K562 (cell line): Measurements from ENCODE around the gene CYP11A1. TPM values are rescaled to one million over a fixed set of nuclear protein-coding genes. Genes with fewer than 3 reads are reported as not detected.

ENCODE experiments used
- ATAC-seq: fragments of 200-7000 bp; cut with Tn5 transposase; 3 replicates; pipeline ENCODE4 v1.9.1; 2020; ENCODE audit warnings: moderate library complexity
- BruUV-seq: library from RNA; stranded (reverse); fragments of 400-500 nt; replicated peaks from 2 replicates; lab custom pipeline; 2021; lab: Mats Ljungman, UMichigan
- CTCF ChIA-PET: fragments of 300-600 bp; formaldehyde crosslinking; extraction: SDS; loops from one replicate; lab custom pipeline; 2021; ENCODE audit warnings: low intra/inter-chr PET ratio; lab: Yijun Ruan, JAX
- POLR2A ChIA-PET: fragments of 300-600, 350-650 bp; sonication (Branson Sonifier 250); formaldehyde crosslinking; extraction: SDS; loops from one replicate; lab custom pipeline; 2021; ENCODE audit warnings: antibody characterized with exemption, inconsistent platforms; lab: Yijun Ruan, JAX
- DNase-seq, 4 experiments: peaks; one replicate each; pipeline versions ENCODE4 v3.0.0 to v3.0.0-alpha.2; 2011 to 2018; ENCODE audit warnings: low spot score in 3 of 4, mixed read lengths in 3 of 4; ENCODE audit errors: extremely low read depth in 1 of 4
- FAIRE-seq: peaks from 2 replicates; lab custom pipeline; 2011; peaks lifted over from hg19 to GRCh38; lab: Jason Lieb, UNC
- H2AFZ ChIP-seq: 2 replicates; pipeline ENCODE4 v1.6.0; 2011; ENCODE audit warnings: low read depth, low read length, control low read depth, inconsistent platforms
- H3K27ac ChIP-seq: fragments of 200-600 bp; 3 replicates; pipeline ENCODE4 v1.8.0; 2011; ENCODE audit warnings: low read depth, mild to moderate bottlenecking, control low read depth, inconsistent platforms, low read length, moderate library complexity, mixed read lengths; ENCODE audit errors: extremely low read depth
- H3K27me3 ChIP-seq, 2 experiments: fragments of 300-600 bp in 1 of 2; 2 replicates in 1 of 2; 3 replicates in 1 of 2; pipeline versions ENCODE4 v1.6.0 to v1.8.0; 2011; ENCODE audit warnings: inconsistent platforms in 2 of 2, low read length in 2 of 2, mild to moderate bottlenecking in 1 of 2, mixed read lengths in 1 of 2, moderate library complexity in 1 of 2; ENCODE audit not compliant: control insufficient read depth in 2 of 2, insufficient read depth in 2 of 2
- H3K36me3 ChIP-seq: fragments of 300-600 bp; 3 replicates; pipeline ENCODE4 v1.8.0; 2011; ENCODE audit warnings: mild to moderate bottlenecking, low read length, inconsistent platforms; ENCODE audit not compliant: control insufficient read depth, insufficient read depth
- H3K4me1 ChIP-seq, 2 experiments: fragments of 200-600 bp in 1 of 2; replicated peaks in 1 of 2; 2 replicates in 1 of 2; 3 replicates in 1 of 2; pipeline versions ENCODE4 v1.5.1 to v1.8.0; 2011; ENCODE audit warnings: inconsistent platforms in 2 of 2, low read length in 2 of 2, mild to moderate bottlenecking in 1 of 2, mixed read lengths in 1 of 2, moderate library complexity in 1 of 2; ENCODE audit not compliant: control insufficient read depth in 2 of 2, insufficient read depth in 2 of 2
- H3K4me2 ChIP-seq: 2 replicates; pipeline ENCODE4 v1.6.1; 2011; ENCODE audit warnings: low read length, control low read depth, inconsistent platforms, mixed read lengths; ENCODE audit not compliant: insufficient read depth
- H3K4me3 ChIP-seq: fragments of 200-600 bp; sonication (generic), shearing (Covaris generic); 2 replicates; pipeline ENCODE4 v1.5.1; 2016; ENCODE audit warnings: control low read depth, inconsistent platforms
- H3K79me2 ChIP-seq: fragments of 200-600 bp; 3 replicates; pipeline ENCODE4 v1.8.0; 2011; ENCODE audit warnings: low read length, inconsistent platforms; ENCODE audit not compliant: control insufficient read depth, insufficient read depth
- H3K9ac ChIP-seq, 2 experiments: 2 replicates each; pipeline versions ENCODE4 v1.6.0 to v1.6.1; 2011; ENCODE audit warnings: low read depth in 2 of 2, low read length in 2 of 2, control low read depth in 1 of 2, inconsistent platforms in 1 of 2, mild to moderate bottlenecking in 1 of 2, mixed read lengths in 1 of 2; ENCODE audit not compliant: insufficient read depth in 1 of 2
- H3K9me1 ChIP-seq: one replicate; pipeline ENCODE4 v1.6.0; 2011; ENCODE audit warnings: inconsistent platforms, mild to moderate bottlenecking, low read length, moderate library complexity; ENCODE audit not compliant: control insufficient read depth, insufficient read depth
- H3K9me3 ChIP-seq: replicated peaks from 2 replicates; pipeline ENCODE4 v1.5.1; 2011; ENCODE audit warnings: low read depth, low read length, inconsistent platforms; ENCODE audit not compliant: control insufficient read depth, insufficient read depth
- H4K20me1 ChIP-seq: replicated peaks from 2 replicates; pipeline ENCODE4 v1.6.1; 2011; ENCODE audit warnings: low read length, inconsistent platforms, mixed read lengths; ENCODE audit not compliant: control insufficient read depth, insufficient read depth
- HEY1 ChIP-seq: fragments of 250-450 bp; sonication (Bioruptor Pico); IDR thresholded peaks from 2 replicates; pipeline ENCODE4 v1.5.0; 2020; ENCODE audit warnings: mild to moderate bottlenecking, moderate library complexity, borderline replicate concordance
- HMG20A ChIP-seq: fragments of 450-650 bp; formaldehyde crosslinking; conservative IDR thresholded peaks from 2 replicates; pipeline ENCODE4 v1.4.0; 2020; ENCODE audit warnings: mild to moderate bottlenecking, mixed read lengths
- HMG20B ChIP-seq: fragments of 250-450 bp; sonication (Bioruptor Pico); IDR thresholded peaks from 2 replicates; pipeline ENCODE4 v1.5.0; 2021; ENCODE audit warnings: mild to moderate bottlenecking
- NR2F6 ChIP-seq: fragments of 450-650 bp; formaldehyde crosslinking; IDR thresholded peaks from 2 replicates; pipeline ENCODE4 v1.4.0; 2020; ENCODE audit warnings: mild to moderate bottlenecking
- RBM39 ChIP-seq: fragments of 200-400 bp; formaldehyde crosslinking; optimal IDR thresholded peaks from 2 replicates; pipeline ENCODE3; 2018; ENCODE audit warnings: low read depth, low read length
- SMAD4 ChIP-seq: fragments of 250-450 bp; sonication (Bioruptor Pico); conservative IDR thresholded peaks from 2 replicates; pipeline ENCODE4 v1.8.0; 2021; ENCODE audit warnings: inconsistent platforms, mild to moderate bottlenecking, moderate library complexity
- SMARCA5 ChIP-seq: fragments of 450-650 bp; IDR thresholded peaks from 2 replicates; pipeline ENCODE4 v1.6.1; 2016
- ZEB2 ChIP-seq: fragments of 450-650 bp; IDR thresholded peaks from 2 replicates; pipeline ENCODE4 v1.6.1; 2016
- ZNF124 ChIP-seq: sonication (generic); formaldehyde crosslinking; IDR thresholded peaks from 2 replicates; pipeline ENCODE4 v1.8.1; 2022; ENCODE audit warnings: missing genetic modification reagents
- ZNF282 ChIP-seq: sonication (generic); formaldehyde crosslinking; IDR thresholded peaks from 2 replicates; pipeline ENCODE4 v1.8.1; 2023; ENCODE audit warnings: missing genetic modification reagents
- ZNF57 ChIP-seq: fragments of 450-650 bp; formaldehyde crosslinking; IDR thresholded peaks from 2 replicates; pipeline ENCODE4 v1.4.0; 2020; ENCODE audit warnings: mild to moderate bottlenecking, moderate library complexity
- WGBS: fragments of 100-300 bp; shearing (Covaris generic); methylation state at CpG from one replicate; pipeline ENCODE4 v1.1.6; 2016; ENCODE audit warnings: low coverage, mixed read lengths; ENCODE audit not compliant: insufficient coverage; ENCODE audit errors: missing lambda C conversion rate; 5-methylcytosine and 5-hydroxymethylcytosine counted together
- in situ Hi-C: fragments of 300-500 bp; cut with MboI; formaldehyde crosslinking; loops from 4 replicates; pipeline ENCODE4 v1.15.0; 2018; ENCODE audit warnings: inconsistent platforms, mixed read lengths
- intact Hi-C: fragments of 100-400 bp; cut with micrococcal nuclease; formaldehyde crosslinking; loops from 2 replicates; pipeline ENCODE4 v1.14.2; 2022
- polyA plus RNA-seq, 8 experiments: library from polyadenylated mRNA; depleted of rRNA in 4 of 8; stranded (reverse) in 5 of 8; unstranded in 3 of 8; fragments of >200 nt; fragmentation: Nextera tagmentation in 2 of 8; fragmentation: Illumina TruSeq in 1 of 8; extraction: Ambion mirVana in 2 of 8; extraction: Trizol in 1 of 8; gene quantifications; 2 replicates each; pipeline versions ENCODE4 v1.2.1 to v1.2.3, GENCODE V29; 2011 to 2014; ENCODE audit warnings: inconsistent platforms in 1 of 8, missing spikeins in 1 of 8
- total RNA-seq, 7 experiments: library from RNA; depleted of rRNA in 6 of 7; stranded (reverse); fragments of >200 nt in 6 of 7; fragmentation: Illumina TruSeq in 2 of 7; extraction: Trizol in 2 of 7; gene quantifications; 2 replicates each; pipeline versions ENCODE4 v1.2.1 to v1.2.3, GENCODE V29; 2011 to 2021; ENCODE audit warnings: low replicate concordance in 1 of 7
- TF ChIP-seq, protein P1 (sequence below): IDR thresholded peaks from 2 replicates; pipeline ENCODE4 v1.6.1; 2011; ENCODE audit not compliant: insufficient read length; ENCODE audit errors: extremely low read depth
- TF ChIP-seq, protein P2 (sequence below): fragments of 250-450 bp; sonication (Bioruptor Pico); IDR thresholded peaks from 2 replicates; pipeline ENCODE4 v1.4.0; 2020
- TF ChIP-seq, protein P3 (sequence below): fragments of 450-650 bp; formaldehyde crosslinking; IDR thresholded peaks from 2 replicates; pipeline ENCODE4 v1.4.0; 2022; ENCODE audit warnings: missing genetic modification characterization

The CYP11A1 gene
- total and polyA plus RNA-seq, 9 of the 15 experiments (the other 6 are each of a cell fraction or from before 2014, with no cell fraction given) = 0.06 to 0.24 (median 0.10) TPM; not detected in 4

DNA sequence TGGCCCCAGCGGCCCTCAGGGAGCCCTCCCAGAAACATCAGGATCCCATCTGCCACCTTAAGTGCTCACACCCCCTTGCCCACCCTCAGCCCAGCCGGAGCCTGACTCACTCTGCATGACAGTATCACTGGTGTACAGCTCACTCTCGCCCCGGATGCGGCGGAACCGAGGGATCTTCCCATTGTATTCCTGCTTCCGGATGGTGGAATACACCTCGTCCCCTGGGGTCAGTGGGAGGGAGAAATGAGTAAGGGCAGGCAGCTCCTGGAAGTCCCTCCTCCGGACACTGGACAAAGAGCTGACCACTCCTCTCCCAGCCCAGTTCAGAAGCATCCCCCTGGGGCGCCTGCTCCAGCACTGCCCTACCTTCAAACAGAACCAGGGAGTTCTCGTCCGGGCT is 49.8 kb upstream of the CYP11A1 start:
- DNase-seq (no peak), ATAC-seq (no peak), FAIRE-seq (no peak)
- Histone ChIP-seq H3K4me1 (peaks cover 16 to 43% of the 10 kb centered on the region in 2 experiments; a peak in 4 of 5 replicates), H3K36me3 (peaks cover 63% of the 10 kb centered on the region; the same call in 2 of the 3 replicates), H2AFZ (no peak overlapping the region), H3K9ac (no peak overlapping the region; a peak in 1 of 4 replicates), H3K4me3 (no peak overlapping the region), H4K20me1 (peaks cover 13% of the 10 kb centered on the region), H3K9me1 (peaks cover 6% of the 10 kb centered on the region), H3K27me3 (no peaks in the 10 kb centered on the region), H3K4me2 (no peak overlapping the region), H3K9me3 (no peaks in the 10 kb centered on the region), H3K27ac (no peak overlapping the region), H3K79me2 (peaks cover 38% of the 10 kb centered on the region)
- CTCF ChIA-PET = no interaction called here
- POLR2A ChIA-PET = interaction anchor here (1.4 kb wide), 1 partner anchor 8 kb away, joined by 4 read pairs; no protein-coding TSS in a partner anchor
- in situ Hi-C loops = no loop called here
- intact Hi-C loops = no loop called here
- WGBS = 81% methylated on average over 12 of the region's 13 CpGs
- no TSS peak for BruUV-seq
- TF ChIP-seq ZNF124 (CRISPR knock-in tag) (no peak), HMG20A (CRISPR knock-in tag) (no peak), HEY1 (no peak), RBM39 (no peak), NR2F6 (CRISPR knock-in tag) (no peak), ZNF57 (CRISPR knock-in tag) (no peak), SMAD4 (CRISPR knock-in tag) (no peak), ZEB2 (no peak), SMARCA5 (no peak), HMG20B (CRISPR knock-in tag) (no peak), ZNF282 (CRISPR knock-in tag) (no peak)
- TF ChIP-seq, protein P1, sequence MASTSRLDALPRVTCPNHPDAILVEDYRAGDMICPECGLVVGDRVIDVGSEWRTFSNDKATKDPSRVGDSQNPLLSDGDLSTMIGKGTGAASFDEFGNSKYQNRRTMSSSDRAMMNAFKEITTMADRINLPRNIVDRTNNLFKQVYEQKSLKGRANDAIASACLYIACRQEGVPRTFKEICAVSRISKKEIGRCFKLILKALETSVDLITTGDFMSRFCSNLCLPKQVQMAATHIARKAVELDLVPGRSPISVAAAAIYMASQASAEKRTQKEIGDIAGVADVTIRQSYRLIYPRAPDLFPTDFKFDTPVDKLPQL = no peak
- TF ChIP-seq, protein P2, sequence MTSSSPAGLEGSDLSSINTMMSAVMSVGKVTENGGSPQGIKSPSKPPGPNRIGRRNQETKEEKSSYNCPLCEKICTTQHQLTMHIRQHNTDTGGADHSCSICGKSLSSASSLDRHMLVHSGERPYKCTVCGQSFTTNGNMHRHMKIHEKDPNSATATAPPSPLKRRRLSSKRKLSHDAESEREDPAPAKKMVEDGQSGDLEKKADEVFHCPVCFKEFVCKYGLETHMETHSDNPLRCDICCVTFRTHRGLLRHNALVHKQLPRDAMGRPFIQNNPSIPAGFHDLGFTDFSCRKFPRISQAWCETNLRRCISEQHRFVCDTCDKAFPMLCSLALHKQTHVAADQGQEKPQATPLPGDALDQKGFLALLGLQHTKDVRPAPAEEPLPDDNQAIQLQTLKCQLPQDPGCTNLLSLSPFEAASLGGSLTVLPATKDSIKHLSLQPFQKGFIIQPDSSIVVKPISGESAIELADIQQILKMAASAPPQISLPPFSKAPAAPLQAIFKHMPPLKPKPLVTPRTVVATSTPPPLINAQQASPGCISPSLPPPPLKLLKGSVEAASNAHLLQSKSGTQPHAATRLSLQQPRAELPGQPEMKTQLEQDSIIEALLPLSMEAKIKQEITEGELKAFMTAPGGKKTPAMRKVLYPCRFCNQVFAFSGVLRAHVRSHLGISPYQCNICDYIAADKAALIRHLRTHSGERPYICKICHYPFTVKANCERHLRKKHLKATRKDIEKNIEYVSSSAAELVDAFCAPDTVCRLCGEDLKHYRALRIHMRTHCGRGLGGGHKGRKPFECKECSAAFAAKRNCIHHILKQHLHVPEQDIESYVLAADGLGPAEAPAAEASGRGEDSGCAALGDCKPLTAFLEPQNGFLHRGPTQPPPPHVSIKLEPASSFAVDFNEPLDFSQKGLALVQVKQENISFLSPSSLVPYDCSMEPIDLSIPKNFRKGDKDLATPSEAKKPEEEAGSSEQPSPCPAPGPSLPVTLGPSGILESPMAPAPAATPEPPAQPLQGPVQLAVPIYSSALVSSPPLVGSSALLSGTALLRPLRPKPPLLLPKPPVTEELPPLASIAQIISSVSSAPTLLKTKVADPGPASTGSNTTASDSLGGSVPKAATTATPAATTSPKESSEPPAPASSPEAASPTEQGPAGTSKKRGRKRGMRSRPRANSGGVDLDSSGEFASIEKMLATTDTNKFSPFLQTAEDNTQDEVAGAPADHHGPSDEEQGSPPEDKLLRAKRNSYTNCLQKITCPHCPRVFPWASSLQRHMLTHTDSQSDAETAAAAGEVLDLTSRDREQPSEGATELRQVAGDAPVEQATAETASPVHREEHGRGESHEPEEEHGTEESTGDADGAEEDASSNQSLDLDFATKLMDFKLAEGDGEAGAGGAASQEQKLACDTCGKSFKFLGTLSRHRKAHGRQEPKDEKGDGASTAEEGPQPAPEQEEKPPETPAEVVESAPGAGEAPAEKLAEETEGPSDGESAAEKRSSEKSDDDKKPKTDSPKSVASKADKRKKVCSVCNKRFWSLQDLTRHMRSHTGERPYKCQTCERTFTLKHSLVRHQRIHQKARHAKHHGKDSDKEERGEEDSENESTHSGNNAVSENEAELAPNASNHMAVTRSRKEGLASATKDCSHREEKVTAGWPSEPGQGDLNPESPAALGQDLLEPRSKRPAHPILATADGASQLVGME = no peak
- TF ChIP-seq, protein P3, sequence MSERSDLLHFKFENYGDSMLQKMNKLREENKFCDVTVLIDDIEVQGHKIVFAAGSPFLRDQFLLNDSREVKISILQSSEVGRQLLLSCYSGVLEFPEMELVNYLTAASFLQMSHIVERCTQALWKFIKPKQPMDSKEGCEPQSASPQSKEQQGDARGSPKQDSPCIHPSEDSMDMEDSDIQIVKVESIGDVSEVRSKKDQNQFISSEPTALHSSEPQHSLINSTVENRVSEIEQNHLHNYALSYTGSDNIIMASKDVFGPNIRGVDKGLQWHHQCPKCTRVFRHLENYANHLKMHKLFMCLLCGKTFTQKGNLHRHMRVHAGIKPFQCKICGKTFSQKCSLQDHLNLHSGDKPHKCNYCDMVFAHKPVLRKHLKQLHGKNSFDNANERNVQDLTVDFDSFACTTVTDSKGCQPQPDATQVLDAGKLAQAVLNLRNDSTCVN (CRISPR knock-in tag) = no peak
